GM18507 (cell line): ENCODE measurements around the gene DDIT3.
"Not testable (repeated sequence)": the region's sequence is repeated elsewhere in the genome, so short reads cannot be mapped to it uniquely, and the experiment has no call there.

Source experiments
- DNase-seq: peaks from one replicate; pipeline ENCODE4 v3.0.0; 2011; ENCODE audit warnings: low read depth; ENCODE audit not compliant: insufficient read length; ENCODE audit errors: extremely low spot score
- FAIRE-seq: peaks from 2 replicates; lab custom pipeline; 2011; peaks lifted over from hg19 to GRCh38; lab: Jason Lieb, UNC

Gene DDIT3, protein sequence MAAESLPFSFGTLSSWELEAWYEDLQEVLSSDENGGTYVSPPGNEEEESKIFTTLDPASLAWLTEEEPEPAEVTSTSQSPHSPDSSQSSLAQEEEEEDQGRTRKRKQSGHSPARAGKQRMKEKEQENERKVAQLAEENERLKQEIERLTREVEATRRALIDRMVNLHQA

DNA sequence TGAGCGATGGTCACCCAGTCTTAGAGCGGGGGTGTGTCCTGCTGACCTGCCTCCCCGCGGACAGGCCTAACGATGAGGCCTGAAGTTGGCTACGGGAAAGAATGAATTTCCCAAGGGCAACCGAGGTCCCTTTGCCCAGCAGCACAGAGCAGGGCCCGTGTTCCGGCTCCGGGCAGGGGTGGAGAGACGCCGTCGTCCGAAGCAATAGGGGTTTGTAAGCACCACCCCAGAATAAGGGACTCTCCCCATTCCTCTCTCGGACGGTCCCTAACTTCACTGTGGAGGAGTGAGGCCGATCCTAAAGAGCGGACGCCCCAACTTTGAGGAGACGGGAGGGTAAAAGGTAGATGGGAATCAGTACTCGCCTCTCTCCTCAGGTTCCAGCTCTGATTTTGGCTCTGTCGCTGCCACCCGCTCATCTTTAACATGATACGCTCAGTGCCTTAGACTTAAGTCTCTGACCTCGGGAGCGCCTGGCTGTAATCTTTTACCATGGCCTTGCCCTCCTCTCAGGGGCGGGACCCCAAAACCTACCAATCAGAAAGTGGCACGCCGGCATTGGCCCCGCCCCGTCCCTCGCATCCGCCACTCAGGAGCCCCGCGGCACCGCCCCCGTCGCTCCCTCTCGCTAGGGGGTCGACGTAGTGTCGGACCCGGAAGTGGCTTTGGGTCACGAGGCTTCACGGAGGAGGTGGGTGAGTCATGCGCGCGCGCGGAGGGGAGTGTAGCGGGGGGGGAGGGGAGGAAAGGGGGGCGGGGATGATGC is at the start of gene DDIT3:
DDIT3 (minus strand) TSS at position 462 of the 766 bp plus-strand sequence. CDS start 3,108 bp downstream, outside the sequence.
- DNase-seq (peak; percentile 86), FAIRE-seq (peak; percentile 94)

DNA sequence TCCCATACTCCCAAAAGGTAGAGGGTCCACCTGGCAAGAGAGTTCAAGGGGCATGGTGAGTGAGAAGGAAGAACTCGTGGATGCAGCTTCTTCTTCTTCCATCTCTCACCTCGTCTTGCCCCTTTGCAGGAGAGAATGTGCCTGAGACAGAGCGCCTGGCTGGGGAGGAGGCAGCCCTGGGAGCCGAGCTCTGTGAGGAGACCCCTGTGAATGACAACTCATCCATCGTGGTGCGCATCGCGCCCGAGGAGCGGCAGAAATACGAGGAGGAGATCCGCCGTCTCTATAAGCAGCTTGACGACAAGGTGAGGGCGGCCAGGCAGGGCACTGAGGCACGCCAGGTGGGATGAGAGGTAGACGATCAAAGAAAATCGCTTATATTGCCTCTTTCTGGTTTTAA is 49.5 kb upstream of the DDIT3 start:
- DNase-seq: no peak
- no peak for FAIRE-seq

DNA sequence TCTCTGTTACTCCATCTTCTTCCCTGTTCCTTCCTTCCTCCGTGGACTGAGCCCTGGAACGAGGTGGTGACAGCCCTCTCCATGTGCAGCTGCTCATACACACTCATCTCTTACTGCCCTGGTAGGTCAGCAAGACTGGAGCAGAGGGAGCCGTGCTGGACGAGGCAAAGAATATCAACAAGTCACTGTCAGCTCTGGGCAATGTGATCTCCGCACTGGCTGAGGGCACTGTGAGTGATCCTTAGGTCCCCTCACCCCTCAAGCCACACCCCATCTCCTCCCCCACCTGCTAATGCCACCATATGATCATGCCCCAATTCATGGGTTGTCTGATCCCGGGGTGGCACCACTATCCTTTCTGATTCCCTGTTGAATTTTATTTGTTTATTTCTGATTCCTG is 48.5 kb upstream of the DDIT3 start:
- FAIRE-seq (no peak), DNase-seq (no peak)

DNA sequence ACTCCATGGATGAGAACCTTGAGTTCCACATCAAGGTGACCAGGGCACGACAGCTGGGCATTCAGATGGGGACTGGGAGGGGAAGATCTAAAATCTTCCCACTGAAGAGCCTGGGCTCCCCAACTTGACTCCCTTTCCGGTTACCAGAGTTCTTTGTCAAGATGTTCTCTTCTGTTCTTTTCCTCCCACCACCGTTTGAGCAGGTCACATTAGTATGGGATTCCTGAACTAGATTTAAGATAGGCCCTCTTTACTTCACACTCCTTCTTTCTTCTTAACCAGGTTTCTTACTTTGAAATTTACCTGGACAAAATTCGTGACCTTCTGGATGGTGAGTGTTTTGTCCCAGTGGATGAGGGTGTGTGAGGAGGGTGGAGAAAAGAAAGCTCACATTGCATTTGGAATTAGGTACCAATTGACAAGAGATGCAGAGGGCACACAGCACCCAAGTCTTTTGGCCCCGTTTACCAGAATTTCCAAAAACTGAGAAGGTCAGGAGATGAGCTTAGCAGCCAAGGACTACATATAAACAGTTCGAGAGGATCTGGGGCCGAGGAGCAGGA is 43.9 kb upstream of the DDIT3 start:
- no peak for FAIRE-seq

DNA sequence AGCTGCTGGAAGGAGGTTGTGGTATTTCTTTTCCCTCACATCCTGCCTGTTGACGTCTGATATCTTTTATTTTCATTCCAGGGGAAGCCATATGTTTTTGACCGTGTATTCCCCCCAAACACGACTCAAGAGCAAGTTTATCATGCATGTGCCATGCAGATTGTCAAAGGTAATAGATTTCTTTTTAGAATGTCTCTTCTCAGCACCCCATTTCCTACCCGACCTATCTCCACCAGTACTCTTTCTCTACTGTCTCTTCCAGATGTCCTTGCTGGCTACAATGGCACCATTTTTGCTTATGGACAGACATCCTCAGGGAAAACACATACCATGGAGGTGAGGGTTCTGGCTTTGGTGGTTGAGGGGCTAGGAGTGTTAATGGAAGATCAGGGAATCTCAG is 43.0 kb upstream of the DDIT3 start:
- FAIRE-seq (no peak), DNase-seq (no peak)

More for the DNA sequence above, 43.9 kb upstream of the DDIT3 start:
- DNase-seq: no peak

DNA sequence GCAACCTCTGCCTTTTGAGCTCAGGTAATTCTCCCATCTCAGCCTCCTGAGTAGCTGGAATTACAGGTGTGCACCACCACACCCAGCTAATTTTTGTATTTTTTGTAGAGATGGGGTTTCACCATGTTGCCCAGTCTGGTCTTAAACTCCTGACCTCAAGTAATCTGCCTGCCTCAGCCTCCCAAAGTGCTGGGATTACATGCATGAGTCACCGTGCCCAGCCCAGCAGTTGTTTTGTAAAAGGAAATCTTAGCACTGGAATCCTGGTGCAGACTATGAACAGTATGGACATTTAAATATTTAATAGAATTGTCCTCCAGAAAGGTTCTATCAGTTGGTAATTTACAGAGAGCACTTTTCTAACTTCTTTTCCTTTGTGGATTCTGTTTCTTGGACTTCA is 40.8 kb upstream of the DDIT3 start:
- not testable (repeated sequence) for FAIRE-seq, DNase-seq

DNA sequence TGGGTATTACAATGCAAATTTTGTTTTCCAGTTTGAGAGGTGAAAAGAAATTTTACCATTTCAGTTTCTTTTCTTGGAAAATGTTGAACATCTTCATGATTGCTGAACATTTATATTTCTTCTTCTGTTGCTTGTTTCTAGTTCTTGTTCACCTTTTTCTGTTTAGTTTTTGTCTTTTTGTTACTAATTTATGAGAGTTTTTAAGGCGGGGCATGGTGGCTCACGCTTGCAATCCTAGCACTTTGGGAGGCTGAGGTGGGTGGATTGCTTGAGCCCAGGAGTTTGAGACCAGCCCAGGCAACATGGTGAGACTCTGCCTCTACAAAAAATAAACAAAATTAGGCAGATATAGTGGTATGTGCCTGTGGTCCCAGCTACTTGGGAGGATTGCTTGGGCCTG is 40.2 kb upstream of the DDIT3 start:
- FAIRE-seq: no peak
- DNase-seq: no peak

DNA sequence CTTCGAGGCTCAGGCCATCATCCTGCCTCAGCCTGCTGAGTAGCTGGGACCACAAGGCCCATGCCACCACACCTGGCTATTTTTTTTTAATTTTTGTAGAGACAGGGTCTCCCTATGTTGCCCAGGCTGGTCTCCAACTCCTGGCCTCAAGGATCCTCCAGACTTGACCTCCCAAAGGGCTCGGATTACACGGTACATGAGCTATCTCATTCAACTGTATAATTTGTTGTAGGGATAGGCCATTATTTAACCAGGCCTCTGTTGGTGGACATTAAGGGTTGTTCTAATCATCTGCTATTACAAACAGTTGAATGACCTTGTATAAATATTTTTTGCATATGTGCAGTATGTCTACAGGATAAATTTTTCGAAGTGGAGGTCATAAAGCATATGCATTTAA is 38.5 kb upstream of the DDIT3 start:
- no peak for FAIRE-seq

DNA sequence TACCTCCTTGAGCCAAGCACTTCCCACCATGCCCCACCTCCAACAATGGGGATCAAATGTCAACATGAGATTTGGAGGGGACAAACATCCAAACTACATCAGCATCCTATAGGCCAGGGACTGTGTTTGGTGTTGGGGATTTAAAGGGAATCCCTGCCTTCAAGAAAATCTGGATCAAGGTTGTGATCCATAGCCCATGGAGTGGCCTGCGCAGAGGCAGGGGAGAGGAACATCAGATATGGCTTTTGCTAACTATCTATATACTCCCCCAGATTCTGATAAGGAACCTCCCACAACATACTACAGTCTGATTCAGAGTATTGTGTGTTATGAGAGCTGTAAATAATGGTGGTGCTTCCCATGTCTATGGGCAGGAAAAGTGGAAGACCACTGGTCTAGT is 34.6 kb upstream of the DDIT3 start:
- FAIRE-seq (no peak), DNase-seq (no peak)

More for the DNA sequence above, 38.5 kb upstream of the DDIT3 start:
- no peak for DNase-seq

DNA sequence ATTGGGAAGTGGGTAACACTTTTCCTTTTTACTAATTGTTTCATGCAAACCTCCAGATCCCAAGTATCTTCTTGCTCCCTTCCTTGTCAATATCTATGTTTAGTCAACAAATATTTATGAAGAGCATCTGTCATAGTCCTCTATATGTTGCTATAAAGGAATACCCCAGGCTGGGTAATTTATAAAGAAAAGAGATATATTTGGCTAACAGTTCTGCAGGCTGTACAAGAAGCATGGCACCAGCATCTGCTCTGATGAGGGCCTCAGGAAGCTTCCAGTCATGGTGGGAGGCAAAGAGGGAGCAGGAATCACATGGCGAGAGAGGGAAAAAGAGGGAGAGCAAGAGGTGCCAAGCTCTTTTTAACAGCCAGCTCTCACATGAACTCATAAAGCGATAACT is 34.1 kb upstream of the DDIT3 start:
- DNase-seq (no peak), FAIRE-seq (no peak)

DNA sequence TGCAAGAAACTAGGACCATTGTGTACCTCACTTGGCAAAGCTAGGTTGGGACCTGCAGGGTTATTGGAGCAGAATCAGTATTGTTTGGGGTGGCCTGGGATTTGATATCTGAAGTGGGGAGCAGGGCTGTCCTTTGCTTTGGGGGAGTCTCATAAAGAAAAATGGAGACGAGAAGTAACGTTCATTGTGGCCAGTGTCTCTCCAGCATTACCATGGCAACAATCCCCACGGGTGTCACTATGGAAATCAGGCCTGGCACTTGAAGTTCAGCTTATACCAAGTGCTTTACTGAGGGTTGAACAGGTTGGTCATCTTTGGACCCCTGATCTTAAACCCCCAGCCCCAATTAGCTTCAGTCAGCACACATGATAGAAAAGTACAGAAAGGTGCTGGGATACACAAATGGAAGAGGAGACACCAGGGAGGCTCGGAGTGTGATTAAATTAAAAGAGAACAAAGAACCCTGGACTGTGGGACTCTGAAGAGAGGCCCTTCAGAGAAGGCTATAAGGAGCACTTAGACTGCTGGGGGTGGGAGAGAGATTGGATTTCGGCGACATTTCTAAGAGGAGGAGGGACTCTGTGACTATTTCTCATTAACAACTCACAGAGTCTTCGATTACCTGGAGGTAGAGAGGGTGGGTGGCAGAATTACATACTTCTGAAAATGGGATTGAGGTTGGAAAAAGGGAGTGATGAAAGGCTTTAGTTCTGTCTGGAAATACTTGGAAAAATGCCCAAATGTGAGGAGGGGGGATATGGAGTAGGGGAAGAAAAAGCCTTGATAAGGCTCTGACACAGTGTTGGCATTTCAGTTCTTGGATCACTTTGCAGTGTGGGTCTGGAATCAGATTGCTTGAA is 33.3 kb upstream of the DDIT3 start:
- FAIRE-seq: no peak

DNA sequence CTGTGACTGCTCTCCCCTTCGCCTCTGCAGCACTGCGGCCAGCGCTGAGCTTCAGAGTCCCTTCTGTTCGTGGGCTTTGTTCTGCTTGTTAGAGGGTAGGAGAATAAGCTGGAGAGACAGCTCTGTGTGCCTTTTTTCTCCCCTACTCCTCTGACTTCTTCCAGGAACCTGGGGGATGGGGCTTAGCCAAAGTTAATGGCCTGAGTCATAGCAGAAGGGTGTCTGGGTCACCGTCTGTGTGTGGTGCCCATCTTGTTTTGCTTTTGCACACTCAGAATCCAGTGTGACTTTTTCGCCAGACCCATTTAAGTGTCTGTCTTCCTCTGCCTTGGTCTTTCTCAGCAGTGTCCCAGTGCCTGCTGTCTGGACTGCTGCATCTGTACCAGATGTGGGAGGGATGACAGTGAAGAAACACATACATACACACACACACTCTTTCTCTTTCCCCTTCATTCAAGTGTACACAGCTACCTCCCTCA is 32.6 kb upstream of the DDIT3 start:
- no peak for FAIRE-seq
- no peak for DNase-seq

More for the DNA sequence above, 33.3 kb upstream of the DDIT3 start:
- DNase-seq: no peak

DNA sequence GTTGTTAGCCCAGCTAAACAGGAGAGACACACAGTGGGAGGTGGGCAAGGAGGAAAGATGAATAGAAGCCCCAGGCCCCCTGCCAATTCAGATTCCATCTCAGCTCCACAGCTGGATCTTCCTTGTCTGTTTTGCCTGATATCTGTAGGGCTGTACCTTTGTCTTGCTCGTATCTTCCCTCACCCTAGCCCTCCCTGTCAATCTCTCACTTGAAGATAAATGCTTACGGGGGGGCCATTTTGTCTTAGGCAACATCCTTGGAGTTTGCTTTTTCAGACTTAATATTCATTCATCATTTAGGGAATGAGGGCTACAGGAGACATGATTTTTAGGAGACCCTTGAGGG is 32.0 kb upstream of the DDIT3 start:
- FAIRE-seq (no peak), DNase-seq (no peak)

DNA sequence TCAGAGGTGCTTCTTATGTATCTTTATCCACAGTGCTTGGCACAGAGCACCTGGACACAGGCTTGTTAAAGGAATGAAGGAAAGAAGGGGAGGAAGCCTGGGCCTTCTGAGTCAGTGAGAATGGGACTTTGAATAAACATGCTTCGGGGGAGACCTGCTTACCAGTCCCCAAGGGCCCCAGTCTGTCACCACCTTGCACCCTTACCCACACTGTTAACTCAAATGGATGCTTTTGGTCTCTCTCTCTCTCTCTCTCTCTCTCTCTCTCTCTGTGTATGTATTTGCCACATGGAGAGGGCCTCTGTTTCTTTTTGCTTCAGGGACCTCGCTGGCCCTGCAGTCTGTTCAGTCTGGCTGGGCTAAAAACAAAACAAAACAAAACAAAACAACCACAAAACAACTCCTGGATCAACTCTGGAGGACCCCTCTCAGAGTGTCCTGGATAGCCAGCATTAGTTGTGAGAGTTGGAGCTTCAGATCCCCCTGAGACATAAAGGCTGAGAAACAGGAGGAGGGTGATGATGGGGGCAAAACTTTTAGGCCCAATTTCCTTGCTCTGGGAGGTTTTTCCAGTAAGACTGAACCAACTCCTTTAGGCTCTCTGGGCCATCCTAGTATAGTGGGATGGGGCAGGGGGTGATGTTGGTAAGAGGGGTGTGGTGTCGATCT is 31.5 kb upstream of the DDIT3 start:
- no peak for FAIRE-seq
- DNase-seq: no peak

DNA sequence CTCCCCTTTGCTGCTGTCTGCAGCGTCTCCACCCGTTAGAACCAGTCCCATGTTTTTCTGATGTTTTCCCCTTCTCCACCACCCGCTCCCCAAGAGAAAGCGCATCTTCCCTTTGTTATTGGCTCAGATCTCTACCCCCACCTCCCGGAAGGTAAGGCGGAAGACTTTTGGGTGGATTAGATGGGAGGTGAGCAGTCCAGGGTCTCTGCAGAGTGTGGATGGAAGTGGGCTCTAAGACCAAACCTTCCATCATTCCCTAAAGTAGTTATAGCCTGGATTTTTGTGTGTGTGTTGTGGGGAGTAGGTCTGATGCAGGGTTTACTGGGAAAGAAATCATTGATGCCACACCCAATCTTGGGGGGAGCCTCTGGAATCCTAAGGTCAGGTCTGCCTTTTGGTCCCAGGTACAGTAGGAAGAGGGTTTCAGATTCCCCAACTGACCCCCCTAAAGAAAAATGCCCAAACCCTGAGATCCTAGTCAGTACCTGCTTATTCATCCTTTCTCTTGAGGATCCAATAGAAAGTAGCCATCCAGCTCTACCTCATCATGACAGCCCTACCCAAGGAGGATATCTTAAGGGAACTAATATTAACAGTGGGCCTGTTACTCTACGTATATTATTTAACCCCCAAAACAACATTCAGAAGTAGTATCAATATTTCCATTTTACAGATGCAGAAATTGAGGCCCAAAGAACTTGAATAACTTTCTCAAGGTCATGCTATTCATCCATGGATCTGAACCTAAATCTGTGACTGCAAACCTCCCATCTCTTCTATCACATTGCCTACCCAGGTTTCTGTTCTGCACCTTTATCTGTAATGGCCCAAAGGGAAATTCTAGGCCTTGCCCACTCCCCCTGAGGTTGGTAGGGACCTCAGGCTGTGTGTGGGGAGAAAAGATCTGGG is 30.6 kb upstream of the DDIT3 start:
- FAIRE-seq: no peak
- no peak for DNase-seq

DNA sequence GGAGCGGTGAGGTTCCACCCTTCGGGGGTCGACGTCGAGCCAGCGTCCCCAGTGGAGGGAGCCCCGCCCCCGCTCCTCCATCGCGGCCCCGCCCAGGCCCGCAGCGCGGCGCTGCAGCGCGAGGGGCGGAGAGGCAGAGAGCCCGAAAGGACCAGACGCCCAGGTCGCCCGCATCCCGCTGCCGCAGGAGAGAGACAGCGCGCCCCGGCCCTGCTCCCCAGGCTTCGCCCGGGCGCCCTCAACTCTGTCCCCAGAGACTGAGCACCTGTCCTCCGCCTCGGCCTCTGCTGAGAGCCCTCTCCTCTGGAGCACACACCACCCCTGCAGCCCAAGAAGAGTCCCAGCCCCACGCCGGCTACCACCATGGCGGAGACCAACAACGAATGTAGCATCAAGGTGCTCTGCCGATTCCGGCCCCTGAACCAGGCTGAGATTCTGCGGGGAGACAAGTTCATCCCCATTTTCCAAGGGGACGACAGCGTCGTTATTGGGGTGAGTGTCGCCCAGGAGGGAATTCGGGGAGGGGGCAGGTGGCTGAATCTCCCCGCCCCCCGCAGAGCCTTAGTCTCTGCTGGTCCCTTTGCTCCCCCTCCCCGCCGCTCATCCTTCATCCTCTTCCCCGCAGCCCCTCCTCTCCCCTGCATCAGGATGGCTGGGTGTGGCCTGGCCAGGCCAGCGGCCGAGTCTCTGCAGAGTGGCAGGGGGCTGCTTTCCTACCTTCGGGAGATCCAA is 29.8 kb upstream of the DDIT3 start, which contains the start of gene KIF5A:
KIF5A (plus strand) TSS at position 136 of the 732 bp plus-strand sequence; CDS start at position 364, 228 bp downstream.
- FAIRE-seq (no peak), DNase-seq (peak; percentile 25)

DNA sequence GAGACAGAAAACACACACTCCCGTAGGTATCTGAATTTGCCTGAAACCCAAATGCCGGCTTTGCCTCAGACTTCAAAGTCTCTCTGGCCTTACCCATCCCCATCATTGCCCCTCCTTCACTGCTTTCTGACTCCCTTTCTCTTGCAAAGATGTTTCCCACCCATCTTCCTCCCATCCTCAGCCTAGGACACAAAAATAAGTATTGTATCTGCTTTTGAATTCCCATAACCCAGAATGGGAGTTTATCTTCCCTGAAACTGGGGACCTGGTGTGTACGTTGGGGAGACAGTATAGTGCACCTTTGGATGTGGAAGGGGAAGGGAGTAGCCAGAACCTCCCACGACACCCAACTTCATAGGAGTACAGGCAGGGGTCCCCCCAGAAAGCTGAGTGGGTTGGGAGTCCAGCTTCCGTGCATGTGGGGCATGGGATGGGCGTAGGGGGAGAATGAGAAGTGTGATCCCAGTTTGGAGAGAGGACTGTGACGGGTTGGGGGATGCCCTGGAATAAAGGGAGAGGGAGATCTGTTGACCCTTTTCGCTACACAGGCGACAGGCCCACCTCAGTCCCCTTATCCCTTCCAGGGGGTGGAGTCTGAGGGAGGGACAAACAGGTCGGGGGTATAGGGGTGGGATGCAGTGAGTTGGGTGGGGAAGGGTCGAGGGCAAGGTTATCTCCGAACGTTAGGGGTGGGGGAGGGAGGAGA is 29.0 kb upstream of the DDIT3 start:
- FAIRE-seq (no peak), DNase-seq (no peak)
